C4-2B (cell line): ENCODE results near the gene SLC47A2.

Experiments used
- CTCF ChIP-seq: fragments of 450-650 bp; conservative IDR thresholded peaks from 2 replicates; pipeline ENCODE4 v1.5.1; 2017; ENCODE audit warnings: mild to moderate bottlenecking
- ZFX ChIP-seq: fragments of 450-650 bp; IDR thresholded peaks from 2 replicates; pipeline ENCODE4 v1.6.1; 2017

- no peak for TF ChIP-seq CTCF
- TF ChIP-seq ZFX: peak; percentile 47; the same call in 1 of the 2 replicates
Observed at GRCh38 chr17:19752216-19753050, 36.0 kb upstream of the SLC47A2 start.
